HCT116 (cell line): ENCODE results near the gene SLC16A11. TPM values are rescaled to one million over a fixed set of nuclear protein-coding genes. Genes with fewer than 3 reads are reported as not detected.

ENCODE experiments used
- ATAC-seq: fragments of 200-7000 bp; cut with Tn5 transposase; 2 replicates; pipeline ENCODE4 v1.9.1; 2020; ENCODE audit warnings: mild to moderate bottlenecking, moderate library complexity
- BruUV-seq: library from RNA; stranded (reverse); fragments of 400-500 nt; replicated peaks from 2 replicates; lab custom pipeline; 2021; lab: Mats Ljungman, UMichigan
- CTCF ChIA-PET: fragments of 300-600 bp; sonication (Branson Sonifier 250); formaldehyde crosslinking; loops from one replicate; lab custom pipeline; 2021; ENCODE audit warnings: antibody characterized with exemption; lab: Charles Lee
- POLR2A ChIA-PET: fragments of 300-600, 350-600 bp; sonication (Branson Sonifier 250); formaldehyde crosslinking; loops from one replicate; lab custom pipeline; 2021; ENCODE audit warnings: antibody characterized with exemption; lab: Charles Lee
- RAD21 ChIA-PET, 2 experiments: fragments of 300-600 bp; sonication (Branson Sonifier 250); formaldehyde crosslinking; loops; one replicate each; lab custom pipeline; 2023; ENCODE audit warnings: low total read pairs in 2 of 2; ENCODE audit not compliant: uncharacterized antibody in 2 of 2, unreplicated experiment in 2 of 2, low non-redundant PET in 1 of 2; lab: Charles Lee
- DNase-seq: peaks from one replicate; pipeline ENCODE4 v3.0.0-alpha.2; 2010; ENCODE audit warnings: low read depth, low spot score
- H2AFZ ChIP-seq: fragments of 200-600 bp; shearing (Covaris generic), sonication (generic); 2 replicates; pipeline ENCODE4 v1.6.1; 2017; ENCODE audit warnings: low read depth, mixed run types, mixed read lengths, antibody characterized with exemption, low read length; ENCODE audit not compliant: poor library complexity, severe bottlenecking
- H3K27ac ChIP-seq: 2 replicates; pipeline ENCODE4 v1.5.1; 2012; ENCODE audit warnings: low read depth, low read length
- H3K27me3 ChIP-seq: fragments of 200-600 bp; sonication (generic); 2 replicates; pipeline ENCODE4 v1.6.1; 2016; ENCODE audit warnings: mixed run types, low read length, mixed read lengths; ENCODE audit not compliant: insufficient read depth
- H3K36me3 ChIP-seq, 2 experiments: fragments of 200-500 bp in 1 of 2; fragments of 200-600 bp in 1 of 2; sonication (Bioruptor generic) in 1 of 2; sonication (generic) in 1 of 2; 2 replicates each; pipeline versions ENCODE4 v1.5.1 to v1.6.1; 2014 to 2016; ENCODE audit warnings: low read length in 2 of 2, inconsistent platforms in 1 of 2, mixed read lengths in 1 of 2, mixed run types in 1 of 2; ENCODE audit not compliant: insufficient read depth in 2 of 2, control insufficient read depth in 1 of 2
- H3K4me1 ChIP-seq, 2 experiments: fragments of 200-600 bp in 1 of 2; sonication (generic) in 1 of 2; 2 replicates each; pipeline versions ENCODE4 v1.5.1 to v1.6.1; 2012 to 2017; ENCODE audit warnings: low read length in 2 of 2, inconsistent platforms in 1 of 2, mild to moderate bottlenecking in 1 of 2, mixed read lengths in 1 of 2, mixed run types in 1 of 2, moderate library complexity in 1 of 2; ENCODE audit not compliant: insufficient read depth in 2 of 2, control insufficient read depth in 1 of 2
- H3K4me2 ChIP-seq: fragments of 200-600 bp; sonication (generic); 2 replicates; pipeline ENCODE4 v1.6.1; 2017; ENCODE audit warnings: mixed run types, low read length, mixed read lengths
- H3K4me3 ChIP-seq, 2 experiments: fragments of 200-600 bp in 1 of 2; sonication (generic) in 1 of 2; replicated peaks in 1 of 2; 2 replicates each; pipeline ENCODE4 v1.5.1; 2011 to 2016; ENCODE audit warnings: low read length in 2 of 2, control low read depth in 1 of 2, low read depth in 1 of 2, mild to moderate bottlenecking in 1 of 2, mixed read lengths in 1 of 2, mixed run types in 1 of 2
- H3K79me2 ChIP-seq: fragments of 200-600 bp; sonication (generic); 2 replicates; pipeline ENCODE4 v1.6.1; 2017; ENCODE audit warnings: mild to moderate bottlenecking, mixed run types, low read length, moderate library complexity, mixed read lengths; ENCODE audit not compliant: insufficient read depth
- H3K9ac ChIP-seq: fragments of 200-600 bp; sonication (generic); 2 replicates; pipeline ENCODE4 v1.6.1; 2016; ENCODE audit warnings: low read length, mixed read lengths
- H3K9me2 ChIP-seq: fragments of 200-600 bp; sonication (generic), shearing (Covaris generic); 2 replicates; pipeline ENCODE4 v1.6.1; 2017; ENCODE audit warnings: mixed run types, mild to moderate bottlenecking, moderate library complexity; ENCODE audit not compliant: insufficient read depth
- H3K9me3 ChIP-seq, 2 experiments: fragments of 200-500 bp in 1 of 2; fragments of 200-600 bp in 1 of 2; sonication (Bioruptor generic) in 1 of 2; sonication (generic) in 1 of 2; 2 replicates each; pipeline ENCODE4 v1.6.1; 2014 to 2017; ENCODE audit warnings: low read length in 2 of 2, mixed read lengths in 2 of 2, inconsistent platforms in 1 of 2, low read depth in 1 of 2, mild to moderate bottlenecking in 1 of 2, mixed run types in 1 of 2, moderate library complexity in 1 of 2; ENCODE audit not compliant: control insufficient read depth in 1 of 2, insufficient read depth in 1 of 2
- H4K20me1 ChIP-seq: fragments of 200-600 bp; sonication (generic), shearing (Covaris generic); 2 replicates; pipeline ENCODE4 v1.6.1; 2017; ENCODE audit warnings: mixed run types, mild to moderate bottlenecking, moderate library complexity; ENCODE audit not compliant: insufficient read depth
- POLR2A ChIP-seq: IDR thresholded peaks from 2 replicates; pipeline ENCODE4 v1.7.0; 2011; ENCODE audit warnings: borderline replicate concordance; ENCODE audit not compliant: insufficient read depth, insufficient read length; ENCODE audit errors: extremely low read depth
- POLR2AphosphoS5 ChIP-seq: IDR thresholded peaks from 2 replicates; pipeline ENCODE4 v1.6.1; 2011; ENCODE audit warnings: mild to moderate bottlenecking, low read depth, low read length, moderate library complexity
- SIN3A ChIP-seq: IDR thresholded peaks from 2 replicates; pipeline ENCODE4 v1.6.1; 2012; ENCODE audit warnings: low read depth
- TCF7L2 ChIP-seq: IDR thresholded peaks from 2 replicates; pipeline ENCODE4 v1.7.0; 2011; ENCODE audit warnings: borderline replicate concordance, inconsistent platforms; ENCODE audit not compliant: insufficient read depth, insufficient read length; ENCODE audit errors: extremely low read depth
- YY1 ChIP-seq: IDR thresholded peaks from 2 replicates; pipeline ENCODE4 v1.6.1; 2011; ENCODE audit warnings: low read length, low read depth, moderate library complexity, mild to moderate bottlenecking; ENCODE audit not compliant: insufficient replicate concordance; ENCODE audit errors: extremely low read depth
- intact Hi-C: fragments of 100-400 bp; cut with micrococcal nuclease; formaldehyde crosslinking; loops from 2 replicates; pipeline ENCODE4 v1.10.0; 2022
- total RNA-seq: library from RNA; stranded (reverse); gene quantifications from one replicate; pipeline ENCODE4 v1.2.1, GENCODE V29; 2021; ENCODE audit not compliant: unreplicated experiment
- TF ChIP-seq, protein P1 (sequence below): IDR thresholded peaks from 2 replicates; pipeline ENCODE4 v1.6.1; 2012
- TF ChIP-seq, protein P2 (sequence below): IDR thresholded peaks from 2 replicates; pipeline ENCODE4 v1.6.1; 2012

SLC16A11 gene
- total RNA-seq, 1 experiment from 2014 or later, result not detected

DNA sequence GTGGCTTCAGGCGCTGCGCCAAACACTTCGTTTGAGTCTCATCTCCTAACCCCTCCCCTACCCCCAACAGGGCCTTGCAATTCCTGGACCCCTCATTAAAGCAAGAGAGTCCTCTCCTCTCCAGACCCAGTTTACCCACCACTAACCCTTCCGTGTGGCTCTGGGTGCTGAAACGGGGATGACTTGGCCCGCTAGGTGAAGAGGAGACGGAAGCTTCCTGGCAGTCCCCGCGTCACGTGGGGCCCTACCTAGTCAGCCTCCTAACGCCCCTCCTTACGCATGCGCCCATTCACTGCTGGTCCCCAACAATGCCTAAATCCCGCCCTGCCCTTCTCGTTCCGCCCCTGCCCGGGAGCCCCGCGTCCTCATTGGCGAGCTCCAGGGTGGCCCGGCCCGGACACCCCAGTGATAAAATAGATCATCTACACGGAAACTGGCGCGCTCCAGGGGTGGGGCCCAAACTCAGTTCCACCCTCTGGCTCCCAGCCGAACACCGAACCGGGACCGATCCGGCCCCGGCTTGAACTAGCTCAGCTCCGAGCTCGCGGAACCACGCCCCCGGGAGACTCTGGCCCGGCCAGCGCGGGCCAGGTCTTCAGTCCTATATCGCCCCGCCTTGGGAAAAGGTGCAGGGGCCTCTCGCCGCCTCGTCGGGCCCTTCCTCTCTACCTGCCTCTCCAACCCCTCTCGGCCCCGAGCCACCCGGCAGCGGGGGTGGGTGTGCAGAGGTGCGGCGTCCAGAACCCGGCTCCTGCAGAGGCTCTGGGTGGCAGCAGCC lies 8.1 kb downstream of the SLC16A11 start, which contains the start of gene SLC16A13:
SLC16A13 (plus strand) TSS at position 425 of the 778 bp plus-strand sequence. CDS start 368 bp downstream, outside the sequence.
- intact Hi-C loops, result no loop called here
- ChIA-PET RAD21 (interaction anchor here (0.6 to 1.0 kb wide), 3 partner anchors 10 to 130 kb away, joined by 3 to 4 read pairs (median 3); no protein-coding TSS in a partner anchor), POLR2A (interaction anchor here (0.7 to 1.2 kb wide), 6 partner anchors 10 to 366 kb away, joined by 3 to 8 read pairs (median 4); partner anchors contain the start of gene RNASEK), CTCF (interaction anchor here (0.9 to 1.7 kb wide), 10 partner anchors 10 to 193 kb away, joined by 3 to 26 read pairs (median 5); no protein-coding TSS in a partner anchor)
- Histone ChIP-seq H3K4me3 (peak within 1 kb of the TSS; percentile 60 to 78), H3K79me2 (0 out of 2 replicates have a peak, but pooled peaks cover 4% of the 10 kb centered on the region), H3K9me2 (no peaks in the 10 kb centered on the region), H3K4me1 (peaks cover 4 to 25% of the 10 kb centered on the region in 2 experiments), H3K9ac (peak within 1 kb of the TSS; percentile 75), H2AFZ (no peak within 1 kb of the TSS), H3K27ac (peak within 1 kb of the TSS; percentile 99), H3K4me2 (peak within 1 kb of the TSS; percentile 92), H3K27me3 (no peaks in the 10 kb centered on the region), H4K20me1 (no peaks in the 10 kb centered on the region), H3K36me3 (no peaks in the 10 kb centered on the region), H3K9me3 (no peaks in the 10 kb centered on the region)
- ATAC-seq (peak; percentile 96), DNase-seq (peak; percentile 94)
- peak; percentile 22 for TF ChIP-seq YY1
- peak; percentile 89 for TF ChIP-seq POLR2A
- TF ChIP-seq POLR2AphosphoS5, result peak; percentile 94
- TF ChIP-seq, protein P1, sequence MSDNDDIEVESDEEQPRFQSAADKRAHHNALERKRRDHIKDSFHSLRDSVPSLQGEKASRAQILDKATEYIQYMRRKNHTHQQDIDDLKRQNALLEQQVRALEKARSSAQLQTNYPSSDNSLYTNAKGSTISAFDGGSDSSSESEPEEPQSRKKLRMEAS, result peak; percentile 86
- TF ChIP-seq TCF7L2, result no peak
- TF ChIP-seq, protein P2, sequence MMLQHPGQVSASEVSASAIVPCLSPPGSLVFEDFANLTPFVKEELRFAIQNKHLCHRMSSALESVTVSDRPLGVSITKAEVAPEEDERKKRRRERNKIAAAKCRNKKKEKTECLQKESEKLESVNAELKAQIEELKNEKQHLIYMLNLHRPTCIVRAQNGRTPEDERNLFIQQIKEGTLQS, result no peak
- peak; percentile 86 for TF ChIP-seq SIN3A
- BruUV-seq, result no TSS peak
